Calu3 (cell line): ENCODE results near the gene CDH4. TPM values are rescaled to one million over a fixed set of nuclear protein-coding genes. Genes with fewer than 3 reads are reported as not detected.

Experiments
- BruUV-seq: library from RNA; stranded (reverse); fragments of 400-500 nt; replicated peaks from 2 replicates; lab custom pipeline; 2021; lab: Mats Ljungman, UMichigan
- CTCF ChIA-PET: fragments of 300-600 bp; sonication (Branson Sonifier 250); formaldehyde crosslinking; loops from one replicate; lab custom pipeline; 2022; ENCODE audit warnings: antibody characterized with exemption; lab: Charles Lee
- DNase-seq: peaks from one replicate; pipeline ENCODE4 v3.0.0; 2022
- H3K27ac Mint-ChIP-seq: one replicate; pipeline ENCODE4 v1.8.0; 2022; ENCODE audit warnings: mixed read lengths; ENCODE audit not compliant: unreplicated experiment
- H3K27me3 Mint-ChIP-seq: one replicate; pipeline ENCODE4 v1.8.0; 2022; ENCODE audit warnings: mixed read lengths; ENCODE audit not compliant: unreplicated experiment
- H3K36me3 Mint-ChIP-seq: one replicate; pipeline ENCODE4 v1.8.0; 2022; ENCODE audit warnings: mild to moderate bottlenecking, moderate library complexity, mixed read lengths; ENCODE audit not compliant: insufficient read depth, unreplicated experiment
- H3K4me1 Mint-ChIP-seq: one replicate; pipeline ENCODE4 v1.8.0; 2022; ENCODE audit warnings: mild to moderate bottlenecking, low read depth, mixed read lengths; ENCODE audit not compliant: unreplicated experiment
- H3K4me3 Mint-ChIP-seq: one replicate; pipeline ENCODE4 v1.8.0; 2022; ENCODE audit warnings: mild to moderate bottlenecking, low read depth, moderate library complexity, mixed read lengths; ENCODE audit not compliant: unreplicated experiment
- H3K9me3 Mint-ChIP-seq: one replicate; pipeline ENCODE4 v1.8.0; 2022; ENCODE audit warnings: low read depth, mixed read lengths; ENCODE audit not compliant: unreplicated experiment
- intact Hi-C: fragments of 100-400 bp; cut with micrococcal nuclease; formaldehyde crosslinking; loops from one replicate; pipeline ENCODE4 v1.10.0; 2022; ENCODE audit not compliant: unreplicated experiment
- total RNA-seq: library from RNA; stranded (reverse); gene quantifications from 2 replicates; pipeline ENCODE4 v1.2.3, GENCODE V29; 2022
- TF ChIP-seq, protein P1 (sequence below): fragments of 200-600 bp; IDR thresholded peaks from one replicate; pipeline ENCODE4 v1.8.0; 2022; ENCODE audit warnings: antibody characterized with exemption; ENCODE audit not compliant: unreplicated experiment

CDH4 gene
- total RNA-seq, 1 experiment from 2014 or later = not detected

DNA sequence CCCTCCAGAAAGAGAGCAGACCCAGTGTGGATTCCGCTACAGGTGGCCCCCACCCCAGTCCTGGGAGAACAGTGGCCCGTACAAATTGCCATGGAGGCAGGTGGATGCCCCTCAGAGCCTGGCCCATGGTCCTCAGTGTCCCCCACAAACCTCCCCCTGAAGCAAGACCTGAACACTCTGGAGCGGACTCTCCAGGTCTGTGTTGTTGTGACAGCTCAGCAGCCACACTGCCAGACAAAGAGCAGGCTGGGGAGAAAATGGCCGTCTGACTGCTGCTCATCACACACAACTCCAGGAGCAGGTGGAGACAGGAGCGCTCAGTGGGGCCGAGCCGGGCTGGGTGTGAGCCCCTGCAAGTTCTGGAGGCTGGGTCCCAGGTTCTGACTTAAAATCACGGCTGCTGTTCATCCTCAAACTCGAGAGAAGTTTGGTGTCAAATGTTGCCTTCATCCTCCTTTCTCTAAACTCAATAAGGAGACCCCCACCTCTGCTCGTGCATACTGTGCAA lies 241.8 kb downstream of the CDH4 start:
- H3K27me3 Mint-ChIP-seq = no peaks in the 10 kb centered on the region
- intact Hi-C loops = no loop called here
- H3K4me3 Mint-ChIP-seq = no peak overlapping the region
- TF ChIP-seq, protein P1, sequence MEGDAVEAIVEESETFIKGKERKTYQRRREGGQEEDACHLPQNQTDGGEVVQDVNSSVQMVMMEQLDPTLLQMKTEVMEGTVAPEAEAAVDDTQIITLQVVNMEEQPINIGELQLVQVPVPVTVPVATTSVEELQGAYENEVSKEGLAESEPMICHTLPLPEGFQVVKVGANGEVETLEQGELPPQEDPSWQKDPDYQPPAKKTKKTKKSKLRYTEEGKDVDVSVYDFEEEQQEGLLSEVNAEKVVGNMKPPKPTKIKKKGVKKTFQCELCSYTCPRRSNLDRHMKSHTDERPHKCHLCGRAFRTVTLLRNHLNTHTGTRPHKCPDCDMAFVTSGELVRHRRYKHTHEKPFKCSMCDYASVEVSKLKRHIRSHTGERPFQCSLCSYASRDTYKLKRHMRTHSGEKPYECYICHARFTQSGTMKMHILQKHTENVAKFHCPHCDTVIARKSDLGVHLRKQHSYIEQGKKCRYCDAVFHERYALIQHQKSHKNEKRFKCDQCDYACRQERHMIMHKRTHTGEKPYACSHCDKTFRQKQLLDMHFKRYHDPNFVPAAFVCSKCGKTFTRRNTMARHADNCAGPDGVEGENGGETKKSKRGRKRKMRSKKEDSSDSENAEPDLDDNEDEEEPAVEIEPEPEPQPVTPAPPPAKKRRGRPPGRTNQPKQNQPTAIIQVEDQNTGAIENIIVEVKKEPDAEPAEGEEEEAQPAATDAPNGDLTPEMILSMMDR = no peak
- no peaks in the 10 kb centered on the region for H3K4me1 Mint-ChIP-seq
- no peak overlapping the region for H3K27ac Mint-ChIP-seq
- H3K36me3 Mint-ChIP-seq = no peaks in the 10 kb centered on the region
- H3K9me3 Mint-ChIP-seq = peaks cover 6% of the 10 kb centered on the region
- DNase-seq = no peak
- CTCF ChIA-PET = no interaction called here
- no TSS peak for BruUV-seq

DNA sequence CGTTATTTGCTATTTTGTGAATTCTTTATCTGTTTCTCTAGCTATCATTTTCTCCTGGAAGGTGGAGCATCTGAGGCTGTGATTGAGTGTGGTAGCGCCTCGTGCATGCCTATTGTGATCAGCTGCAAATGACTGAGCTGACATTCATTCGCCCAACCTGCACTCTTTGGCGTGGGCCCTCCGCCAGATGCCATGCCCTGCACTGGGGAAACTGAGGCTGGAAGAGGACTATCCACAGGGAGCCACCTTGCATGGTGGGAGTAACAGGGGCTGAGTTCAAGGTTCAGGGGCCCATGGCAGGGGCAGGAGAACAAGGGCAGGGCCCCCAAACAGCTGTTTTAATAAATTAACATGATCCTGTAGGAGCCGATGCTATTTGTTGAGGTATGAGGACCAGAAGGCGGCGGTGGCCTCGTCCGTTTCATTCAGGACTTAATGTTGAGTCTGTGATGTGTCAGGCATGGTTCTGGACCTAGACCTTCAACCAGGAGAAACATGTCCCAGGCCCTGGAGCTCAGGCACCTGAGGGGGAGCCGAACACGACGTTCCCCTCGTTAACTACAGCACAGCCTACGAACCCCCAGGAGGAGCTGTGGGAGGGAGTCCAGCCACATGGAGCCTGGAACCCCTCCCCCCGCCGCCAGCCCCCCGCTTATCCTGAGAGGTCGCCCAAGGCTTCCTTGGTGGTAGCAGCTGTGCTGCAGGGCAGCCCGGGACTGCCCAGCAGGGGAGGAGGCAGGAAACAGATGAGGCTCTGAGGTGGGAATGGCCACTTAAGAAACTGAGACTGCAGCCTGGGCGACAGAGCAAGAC lies 242.9 kb downstream of the CDH4 start:
- Mint-ChIP-seq H3K9me3 (peaks cover 6% of the 10 kb centered on the region), H3K36me3 (no peaks in the 10 kb centered on the region), H3K4me1 (no peaks in the 10 kb centered on the region), H3K27me3 (no peaks in the 10 kb centered on the region), H3K27ac (no peak overlapping the region), H3K4me3 (no peak overlapping the region)
- TF ChIP-seq, protein P1 = no peak
- intact Hi-C loops = no loop called here
- CTCF ChIA-PET = no interaction called here
- no peak for DNase-seq
- BruUV-seq = no TSS peak

DNA sequence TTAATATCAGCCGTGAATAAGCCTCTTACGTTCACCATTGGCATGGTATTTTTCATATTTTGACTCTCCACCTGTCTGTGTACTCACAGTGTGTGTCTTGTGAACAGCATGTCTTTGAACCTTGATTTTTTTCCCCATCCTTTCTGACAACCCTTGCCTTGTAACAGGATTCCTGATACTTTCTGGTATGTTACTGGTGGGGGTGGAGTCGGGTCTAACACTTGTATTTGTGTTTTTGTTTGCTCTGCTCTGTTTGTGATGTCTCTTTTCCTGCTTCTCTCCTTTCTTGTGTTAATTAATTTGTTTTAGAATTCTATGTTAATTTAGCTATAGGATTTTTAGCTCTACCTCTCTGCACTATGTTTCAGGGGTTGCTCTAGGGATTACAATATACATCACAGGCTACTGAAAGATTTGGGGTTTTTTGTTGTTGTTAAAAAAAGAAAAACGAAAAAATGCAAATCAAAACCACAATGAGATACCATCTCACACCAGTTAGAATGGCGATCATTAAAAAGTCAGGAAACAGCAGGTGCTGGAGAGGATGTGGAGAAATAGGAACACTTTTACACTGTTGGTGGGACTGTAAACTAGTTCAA lies 245.1 kb downstream of the CDH4 start:
- no peak for DNase-seq
- Mint-ChIP-seq H3K27me3 (no peaks in the 10 kb centered on the region), H3K27ac (no peak overlapping the region), H3K4me1 (no peaks in the 10 kb centered on the region), H3K9me3 (peaks cover 10% of the 10 kb centered on the region), H3K36me3 (no peaks in the 10 kb centered on the region), H3K4me3 (no peak overlapping the region)
- CTCF ChIA-PET = no interaction called here
- TF ChIP-seq, protein P1 = no peak
- BruUV-seq = no TSS peak
- intact Hi-C loops = no loop called here

DNA sequence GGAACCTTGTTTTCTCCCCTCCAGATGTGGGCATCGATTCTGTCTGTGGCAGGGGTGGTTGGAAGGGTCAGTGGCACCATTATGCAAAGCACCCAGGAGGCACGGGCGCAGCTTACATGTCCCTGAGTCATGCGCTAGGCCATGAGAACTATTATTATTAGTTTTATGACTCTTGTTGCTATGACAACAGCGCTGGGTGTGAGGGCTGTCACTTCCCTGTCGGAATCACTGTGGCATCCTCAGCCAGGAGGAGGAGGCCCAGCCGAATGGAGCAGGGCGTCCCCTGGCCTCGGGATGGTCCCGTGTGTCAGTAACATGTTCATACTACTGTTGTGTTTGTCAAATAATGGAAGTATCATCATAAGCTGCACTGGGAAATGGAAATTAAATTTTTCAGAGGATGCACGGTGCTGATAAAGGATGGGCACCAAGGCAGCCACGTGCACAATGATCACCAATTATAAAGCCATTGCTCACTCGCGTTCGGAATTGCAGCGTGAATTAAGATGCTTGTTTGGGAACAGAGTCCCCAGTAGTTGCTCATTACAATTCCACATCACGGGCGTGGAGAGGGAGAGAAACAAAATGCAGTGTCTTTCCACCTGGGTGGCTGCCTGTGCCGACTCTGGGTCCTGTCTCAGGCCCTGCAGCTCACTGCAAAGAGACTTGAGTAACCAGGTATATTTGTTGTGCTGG lies 247.9 kb downstream of the CDH4 start:
- no peak overlapping the region for H3K27ac Mint-ChIP-seq
- H3K9me3 Mint-ChIP-seq = peaks cover 7% of the 10 kb centered on the region
- peaks cover 9% of the 10 kb centered on the region for H3K27me3 Mint-ChIP-seq
- H3K36me3 Mint-ChIP-seq = no peaks in the 10 kb centered on the region
- DNase-seq = no peak
- H3K4me3 Mint-ChIP-seq = no peak overlapping the region
- intact Hi-C loops = no loop called here
- BruUV-seq = no TSS peak
- no peaks in the 10 kb centered on the region for H3K4me1 Mint-ChIP-seq
- TF ChIP-seq, protein P1 = no peak
- CTCF ChIA-PET = no interaction called here
